Fibroblast of skin of left biceps (primary cell): ENCODE data around the gene PCDHGB3.
"Not testable (repeated sequence)": the region's sequence is repeated elsewhere in the genome, so short reads cannot be mapped to it uniquely, and the experiment has no call there.

Source experiments
- DNase-seq, 2 experiments: peaks; one replicate each; pipeline ENCODE4 v3.0.0-alpha.2; 2013; ENCODE audit warnings: low read depth in 2 of 2

The PCDHGB3 gene

GRCh38 chr5:141392429-141393198, 22.6 kb downstream of the PCDHGB3 start, which contains the start of gene PCDHGA8:
PCDHGA8 (plus strand) TSS chr5:141392633; CDS start chr5:141392814, 181 bp downstream.
- no peak for DNase-seq

DNA sequence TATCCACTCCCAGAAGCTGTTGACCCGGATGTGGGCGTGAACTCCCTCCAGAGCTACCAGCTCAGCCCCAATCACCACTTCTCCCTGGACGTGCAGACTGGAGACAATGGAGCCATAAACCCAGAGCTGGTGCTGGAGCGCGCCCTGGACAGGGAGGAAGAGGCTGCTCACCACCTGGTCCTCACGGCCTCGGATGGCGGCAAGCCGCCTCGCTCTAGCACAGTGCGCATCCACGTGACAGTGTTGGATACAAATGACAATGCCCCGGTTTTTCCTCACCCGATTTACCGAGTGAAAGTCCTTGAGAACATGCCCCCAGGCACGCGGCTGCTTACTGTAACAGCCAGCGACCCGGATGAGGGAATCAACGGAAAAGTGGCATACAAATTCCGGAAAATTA, 23.2 kb downstream of the PCDHGB3 start:
- no peak for DNase-seq

GRCh38 chr5:141394401-141395187, 24.6 kb downstream of the PCDHGB3 start:
- not testable (repeated sequence) for DNase-seq

GRCh38 chr5:141397756-141398551, 27.9 kb downstream of the PCDHGB3 start, which contains the start of gene PCDHGB5:
PCDHGB5 (plus strand) TSS chr5:141397947; CDS start chr5:141398128, 181 bp downstream.
- DNase-seq, result not testable (repeated sequence)

DNA sequence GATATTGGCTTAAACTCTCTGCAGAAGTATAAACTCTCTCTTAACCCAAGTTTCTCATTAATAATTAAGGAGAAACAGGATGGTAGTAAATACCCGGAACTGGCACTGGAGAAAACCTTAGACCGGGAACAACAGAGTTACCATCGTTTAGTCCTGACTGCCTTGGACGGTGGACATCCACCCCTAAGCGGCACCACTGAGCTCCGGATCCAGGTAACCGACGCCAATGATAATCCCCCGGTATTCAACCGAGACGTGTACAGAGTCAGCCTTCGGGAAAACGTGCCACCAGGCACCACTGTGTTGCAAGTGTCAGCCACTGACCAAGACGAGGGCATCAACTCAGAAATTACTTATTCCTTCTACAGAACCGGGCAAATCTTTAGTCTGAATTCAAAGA, 28.6 kb downstream of the PCDHGB3 start:
- no peak for DNase-seq

DNA sequence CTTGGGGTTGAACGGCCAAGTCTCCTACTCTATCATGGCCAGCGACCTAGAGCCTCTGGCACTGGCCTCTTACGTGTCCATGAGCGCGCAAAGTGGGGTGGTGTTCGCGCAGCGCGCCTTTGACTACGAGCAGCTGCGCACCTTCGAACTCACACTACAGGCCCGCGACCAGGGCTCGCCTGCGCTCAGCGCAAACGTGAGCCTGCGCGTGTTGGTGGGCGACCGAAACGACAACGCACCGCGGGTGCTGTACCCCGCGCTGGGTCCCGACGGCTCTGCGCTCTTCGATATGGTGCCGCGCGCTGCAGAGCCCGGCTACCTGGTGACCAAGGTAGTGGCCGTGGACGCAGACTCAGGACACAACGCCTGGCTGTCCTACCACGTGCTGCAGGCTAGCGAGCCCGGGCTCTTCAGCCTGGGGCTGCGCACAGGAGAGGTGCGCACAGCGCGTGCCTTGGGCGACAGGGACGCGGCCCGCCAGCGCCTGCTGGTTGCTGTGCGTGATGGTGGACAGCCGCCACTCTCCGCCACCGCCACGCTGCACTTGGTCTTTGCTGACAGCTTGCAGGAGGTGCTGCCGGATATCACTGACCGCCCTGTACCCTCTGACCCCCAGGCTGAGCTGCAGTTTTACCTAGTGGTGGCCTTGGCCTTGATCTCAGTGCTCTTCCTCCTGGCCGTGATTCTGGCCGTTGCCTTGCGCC, 29.7 kb downstream of the PCDHGB3 start:
- no peak for DNase-seq

DNA sequence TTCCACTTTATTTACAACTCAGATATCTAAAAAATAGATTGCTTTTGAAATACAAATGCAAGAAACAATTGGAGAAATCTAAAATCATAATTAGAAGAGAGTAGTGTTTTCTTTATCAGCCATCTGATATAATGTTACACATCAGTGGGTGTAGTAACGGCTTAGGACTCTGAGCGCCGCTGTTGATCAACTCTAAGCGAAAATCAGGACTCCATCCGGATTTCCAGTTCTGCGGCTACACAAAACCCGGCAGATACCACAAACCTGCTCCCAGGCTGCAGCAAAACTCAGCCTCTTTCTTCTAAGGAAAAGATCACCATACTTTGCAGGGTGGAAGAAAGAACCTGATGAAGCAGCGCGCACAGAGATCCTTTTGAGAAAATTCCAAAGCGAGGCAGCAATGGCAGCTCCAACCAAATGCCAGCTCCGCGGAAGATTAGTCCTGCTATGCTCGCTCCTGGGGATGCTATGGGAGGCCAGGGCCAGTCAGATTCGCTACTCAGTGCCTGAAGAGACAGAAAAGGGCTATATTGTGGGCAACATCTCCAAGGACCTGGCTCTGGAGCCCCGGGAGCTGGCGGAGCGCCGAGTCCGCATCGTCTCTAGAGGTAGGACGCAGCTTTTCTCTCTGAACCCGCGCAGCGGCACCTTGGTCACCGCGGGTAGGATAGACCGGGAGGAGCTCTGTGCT, 32.7 kb downstream of the PCDHGB3 start, which contains the start of gene PCDHGA9:
TSS of gene PCDHGA9 (plus strand) at position 226 of the 691 bp plus-strand sequence. CDS start at position 401, 175 bp downstream.
- DNase-seq, result no peak

- no peak for DNase-seq
These were observed 33.3 kb downstream of the PCDHGB3 start for GRCh38 chr5:141403387-141403786.

DNA sequence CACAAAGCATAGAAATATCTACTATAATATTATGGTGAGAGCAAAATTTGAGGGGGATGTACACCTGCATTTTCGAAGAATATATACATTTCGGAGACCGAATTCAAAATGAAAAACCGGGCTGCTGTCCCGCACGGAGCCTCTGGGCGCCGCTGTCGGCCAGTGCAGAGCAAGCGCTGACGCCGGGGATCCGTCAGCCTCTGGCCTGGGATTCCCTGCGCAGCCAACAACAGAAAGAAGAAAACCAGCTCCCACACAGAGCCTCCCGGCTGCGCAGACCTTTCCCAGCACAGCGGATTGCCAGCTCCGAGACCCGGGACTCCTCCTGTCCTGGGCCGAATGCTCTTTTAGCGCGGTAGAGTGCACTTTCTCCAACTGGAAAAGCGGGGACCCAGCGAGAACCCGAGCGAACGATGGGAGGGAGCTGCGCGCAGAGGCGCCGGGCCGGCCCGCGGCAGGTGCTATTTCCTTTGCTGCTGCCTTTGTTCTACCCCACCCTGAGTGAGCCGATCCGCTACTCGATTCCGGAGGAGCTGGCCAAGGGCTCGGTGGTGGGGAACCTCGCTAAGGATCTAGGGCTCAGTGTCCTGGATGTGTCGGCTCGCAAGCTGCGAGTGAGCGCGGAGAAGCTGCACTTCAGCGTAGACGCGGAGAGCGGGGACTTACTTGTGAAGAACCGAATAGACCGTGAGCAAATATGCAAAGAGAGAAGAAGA, 37.9 kb downstream of the PCDHGB3 start, which contains the start of gene PCDHGB6:
TSS of gene PCDHGB6 (plus strand) at position 232 of the 716 bp plus-strand sequence. CDS start at position 414, 182 bp downstream.
- DNase-seq, result not testable (repeated sequence)

DNA sequence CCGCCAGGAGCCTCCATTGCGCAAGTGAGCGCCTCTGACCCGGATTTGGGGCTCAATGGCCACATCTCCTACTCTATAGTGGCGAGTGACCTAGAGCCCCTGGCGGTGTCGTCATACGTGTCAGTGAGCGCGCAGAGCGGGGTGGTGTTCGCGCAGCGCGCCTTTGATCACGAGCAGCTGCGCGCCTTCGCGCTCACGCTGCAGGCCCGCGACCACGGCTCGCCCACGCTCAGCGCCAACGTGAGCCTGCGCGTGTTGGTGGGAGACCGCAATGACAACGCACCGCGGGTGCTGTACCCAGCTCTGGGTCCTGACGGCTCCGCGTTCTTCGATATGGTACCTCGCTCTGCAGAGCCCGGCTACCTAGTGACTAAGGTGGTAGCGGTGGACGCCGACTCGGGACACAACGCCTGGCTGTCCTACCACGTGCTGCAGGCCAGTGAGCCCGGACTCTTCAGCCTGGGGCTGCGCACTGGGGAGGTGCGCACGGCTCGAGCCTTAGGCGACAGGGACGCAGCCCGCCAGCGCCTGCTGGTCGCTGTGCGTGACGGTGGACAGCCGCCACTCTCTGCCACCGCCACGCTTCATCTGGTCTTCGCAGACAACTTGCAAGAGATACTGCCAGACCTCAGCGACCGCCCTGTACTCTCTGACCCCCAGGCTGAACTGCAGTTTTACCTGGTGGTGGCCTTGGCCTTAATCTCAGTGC, 39.7 kb downstream of the PCDHGB3 start:
- no peak for DNase-seq

- no peak for DNase-seq
These were observed 41.5 kb downstream of the PCDHGB3 start for GRCh38 chr5:141411575-141411974.

- no peak for DNase-seq
These were observed 43.0 kb downstream of the PCDHGB3 start, which contains the start of gene PCDHGA10 for GRCh38 chr5:141412854-141413539. PCDHGA10 (plus strand) TSS chr5:141412987; CDS start chr5:141413176, 189 bp downstream.

GRCh38 chr5:141413540-141414069, 43.6 kb downstream of the PCDHGB3 start:
- no peak for DNase-seq

- DNase-seq, result not testable (repeated sequence)
These were observed 44.7 kb downstream of the PCDHGB3 start for GRCh38 chr5:141414548-141415274.

- not testable (repeated sequence) for DNase-seq
These were observed 45.2 kb downstream of the PCDHGB3 start for GRCh38 chr5:141415275-141415618.

GRCh38 chr5:141417494-141418172, 47.6 kb downstream of the PCDHGB3 start, which contains the start of gene PCDHGB7:
PCDHGB7 (plus strand) TSS chr5:141417677; CDS start chr5:141417860, 183 bp downstream.
- DNase-seq, result peak; percentile 47 to 50
